HCT116 (cell line): Measurements from ENCODE around the gene SAMD14. TPM values are rescaled to one million over a fixed set of nuclear protein-coding genes. Genes with fewer than 3 reads are reported as not detected.

Experiments used
- ATAC-seq: fragments of 200-7000 bp; cut with Tn5 transposase; 2 replicates; pipeline ENCODE4 v1.9.1; 2020; ENCODE audit warnings: mild to moderate bottlenecking, moderate library complexity
- BruUV-seq: library from RNA; stranded (reverse); fragments of 400-500 nt; replicated peaks from 2 replicates; lab custom pipeline; 2021; lab: Mats Ljungman, UMichigan
- CTCF ChIA-PET: fragments of 300-600 bp; sonication (Branson Sonifier 250); formaldehyde crosslinking; loops from one replicate; lab custom pipeline; 2021; ENCODE audit warnings: antibody characterized with exemption; lab: Charles Lee
- POLR2A ChIA-PET: fragments of 300-600, 350-600 bp; sonication (Branson Sonifier 250); formaldehyde crosslinking; loops from one replicate; lab custom pipeline; 2021; ENCODE audit warnings: antibody characterized with exemption; lab: Charles Lee
- RAD21 ChIA-PET, 2 experiments: fragments of 300-600 bp; sonication (Branson Sonifier 250); formaldehyde crosslinking; loops; one replicate each; lab custom pipeline; 2023; ENCODE audit warnings: low total read pairs in 2 of 2; ENCODE audit not compliant: uncharacterized antibody in 2 of 2, unreplicated experiment in 2 of 2, low non-redundant PET in 1 of 2; lab: Charles Lee
- DNase-seq: peaks from one replicate; pipeline ENCODE4 v3.0.0-alpha.2; 2010; ENCODE audit warnings: low read depth, low spot score
- H2AFZ ChIP-seq: fragments of 200-600 bp; shearing (Covaris generic), sonication (generic); 2 replicates; pipeline ENCODE4 v1.6.1; 2017; ENCODE audit warnings: low read depth, mixed run types, mixed read lengths, antibody characterized with exemption, low read length; ENCODE audit not compliant: poor library complexity, severe bottlenecking
- H3K27ac ChIP-seq: 2 replicates; pipeline ENCODE4 v1.5.1; 2012; ENCODE audit warnings: low read depth, low read length
- H3K27me3 ChIP-seq: fragments of 200-600 bp; sonication (generic); 2 replicates; pipeline ENCODE4 v1.6.1; 2016; ENCODE audit warnings: mixed run types, low read length, mixed read lengths; ENCODE audit not compliant: insufficient read depth
- H3K36me3 ChIP-seq, 2 experiments: fragments of 200-500 bp in 1 of 2; fragments of 200-600 bp in 1 of 2; sonication (Bioruptor generic) in 1 of 2; sonication (generic) in 1 of 2; 2 replicates each; pipeline versions ENCODE4 v1.5.1 to v1.6.1; 2014 to 2016; ENCODE audit warnings: low read length in 2 of 2, inconsistent platforms in 1 of 2, mixed read lengths in 1 of 2, mixed run types in 1 of 2; ENCODE audit not compliant: insufficient read depth in 2 of 2, control insufficient read depth in 1 of 2
- H3K4me1 ChIP-seq, 2 experiments: fragments of 200-600 bp in 1 of 2; sonication (generic) in 1 of 2; 2 replicates each; pipeline versions ENCODE4 v1.5.1 to v1.6.1; 2012 to 2017; ENCODE audit warnings: low read length in 2 of 2, inconsistent platforms in 1 of 2, mild to moderate bottlenecking in 1 of 2, mixed read lengths in 1 of 2, mixed run types in 1 of 2, moderate library complexity in 1 of 2; ENCODE audit not compliant: insufficient read depth in 2 of 2, control insufficient read depth in 1 of 2
- H3K4me2 ChIP-seq: fragments of 200-600 bp; sonication (generic); 2 replicates; pipeline ENCODE4 v1.6.1; 2017; ENCODE audit warnings: mixed run types, low read length, mixed read lengths
- H3K4me3 ChIP-seq, 2 experiments: fragments of 200-600 bp in 1 of 2; sonication (generic) in 1 of 2; replicated peaks in 1 of 2; 2 replicates each; pipeline ENCODE4 v1.5.1; 2011 to 2016; ENCODE audit warnings: low read length in 2 of 2, control low read depth in 1 of 2, low read depth in 1 of 2, mild to moderate bottlenecking in 1 of 2, mixed read lengths in 1 of 2, mixed run types in 1 of 2
- H3K79me2 ChIP-seq: fragments of 200-600 bp; sonication (generic); 2 replicates; pipeline ENCODE4 v1.6.1; 2017; ENCODE audit warnings: mild to moderate bottlenecking, mixed run types, low read length, moderate library complexity, mixed read lengths; ENCODE audit not compliant: insufficient read depth
- H3K9ac ChIP-seq: fragments of 200-600 bp; sonication (generic); 2 replicates; pipeline ENCODE4 v1.6.1; 2016; ENCODE audit warnings: low read length, mixed read lengths
- H3K9me2 ChIP-seq: fragments of 200-600 bp; sonication (generic), shearing (Covaris generic); 2 replicates; pipeline ENCODE4 v1.6.1; 2017; ENCODE audit warnings: mixed run types, mild to moderate bottlenecking, moderate library complexity; ENCODE audit not compliant: insufficient read depth
- H3K9me3 ChIP-seq, 2 experiments: fragments of 200-500 bp in 1 of 2; fragments of 200-600 bp in 1 of 2; sonication (Bioruptor generic) in 1 of 2; sonication (generic) in 1 of 2; 2 replicates each; pipeline ENCODE4 v1.6.1; 2014 to 2017; ENCODE audit warnings: low read length in 2 of 2, mixed read lengths in 2 of 2, inconsistent platforms in 1 of 2, low read depth in 1 of 2, mild to moderate bottlenecking in 1 of 2, mixed run types in 1 of 2, moderate library complexity in 1 of 2; ENCODE audit not compliant: control insufficient read depth in 1 of 2, insufficient read depth in 1 of 2
- H4K20me1 ChIP-seq: fragments of 200-600 bp; sonication (generic), shearing (Covaris generic); 2 replicates; pipeline ENCODE4 v1.6.1; 2017; ENCODE audit warnings: mixed run types, mild to moderate bottlenecking, moderate library complexity; ENCODE audit not compliant: insufficient read depth
- CEBPB ChIP-seq: IDR thresholded peaks from 2 replicates; pipeline ENCODE4 v1.6.1; 2012; ENCODE audit warnings: low read depth
- EZH2 ChIP-seq: fragments of 200-600 bp; sonication (generic); IDR thresholded peaks from 2 replicates; pipeline ENCODE4 v1.6.1; 2017; ENCODE audit warnings: antibody characterized with exemption, mixed run types
- EZH2phosphoT487 ChIP-seq: fragments of 200-600 bp; IDR thresholded peaks from 2 replicates; pipeline ENCODE4 v1.6.1; 2018; ENCODE audit warnings: antibody characterized with exemption, borderline replicate concordance
- JUND ChIP-seq: IDR thresholded peaks from 2 replicates; pipeline ENCODE4 v1.6.1; 2012
- MAX ChIP-seq: IDR thresholded peaks from 2 replicates; pipeline ENCODE4 v1.6.1; 2012
- POLR2A ChIP-seq: IDR thresholded peaks from 2 replicates; pipeline ENCODE4 v1.7.0; 2011; ENCODE audit warnings: borderline replicate concordance; ENCODE audit not compliant: insufficient read depth, insufficient read length; ENCODE audit errors: extremely low read depth
- POLR2AphosphoS5 ChIP-seq: IDR thresholded peaks from 2 replicates; pipeline ENCODE4 v1.6.1; 2011; ENCODE audit warnings: mild to moderate bottlenecking, low read depth, low read length, moderate library complexity
- RAD21 ChIP-seq: IDR thresholded peaks from 2 replicates; pipeline ENCODE4 v1.6.1; 2012; ENCODE audit warnings: low read depth, mild to moderate bottlenecking
- YY1 ChIP-seq: IDR thresholded peaks from 2 replicates; pipeline ENCODE4 v1.6.1; 2011; ENCODE audit warnings: low read length, low read depth, moderate library complexity, mild to moderate bottlenecking; ENCODE audit not compliant: insufficient replicate concordance; ENCODE audit errors: extremely low read depth
- ZBTB33 ChIP-seq: IDR thresholded peaks from 2 replicates; pipeline ENCODE4 v1.6.1; 2011; ENCODE audit warnings: mild to moderate bottlenecking, low read length, moderate library complexity; ENCODE audit not compliant: insufficient replicate concordance; ENCODE audit errors: extremely low read depth
- intact Hi-C: fragments of 100-400 bp; cut with micrococcal nuclease; formaldehyde crosslinking; loops from 2 replicates; pipeline ENCODE4 v1.10.0; 2022
- total RNA-seq: library from RNA; stranded (reverse); gene quantifications from one replicate; pipeline ENCODE4 v1.2.1, GENCODE V29; 2021; ENCODE audit not compliant: unreplicated experiment

The SAMD14 gene
- total RNA-seq, 1 experiment from 2014 or later, result 1.5 TPM

GRCh38 chr17:50100921-50101345 is 29.0 kb downstream of the SAMD14 start:
- H3K27ac ChIP-seq, result peak overlapping the region; percentile 38; the same call in 1 of the 2 replicates
- DNase-seq, result no peak
- CTCF ChIA-PET, result interaction anchor here (1.2 to 1.7 kb wide), 2 partner anchors 14 to 77 kb away, joined by 4 to 7 read pairs; no protein-coding TSS in a partner anchor

More at GRCh38 chr17:50100921-50101345, 29.0 kb downstream of the SAMD14 start:
- 0 out of 2 replicates have a peak, but pooled peaks cover under 1% of the 10 kb centered on the region for H3K79me2 ChIP-seq
- intact Hi-C loops, result no loop called here
- ATAC-seq, result peak; percentile 29
- ChIA-PET POLR2A (no interaction called here), RAD21 (no interaction called here)
- H3K9me3 ChIP-seq, result no peaks in the 10 kb centered on the region
- H4K20me1 ChIP-seq, result no peaks in the 10 kb centered on the region
- peaks cover 37 to 38% of the 10 kb centered on the region in 2 experiments for H3K4me1 ChIP-seq
- no peaks in the 10 kb centered on the region for H3K27me3 ChIP-seq
- no peak overlapping the region for H3K9ac ChIP-seq
- H3K4me3 ChIP-seq, result no peak overlapping the region
- BruUV-seq, result no TSS peak
- TF ChIP-seq RAD21 (no peak), JUND (no peak), EZH2phosphoT487 (no peak), YY1 (no peak), POLR2AphosphoS5 (no peak), EZH2 (no peak), MAX (no peak), POLR2A (no peak), CEBPB (no peak), ZBTB33 (no peak)
- TF ChIP-seq, all 23 proteins: peak for 0
- H2AFZ ChIP-seq, result no peak overlapping the region
- H3K36me3 ChIP-seq, result peaks cover 0 to 7% of the 10 kb centered on the region in 2 experiments; a peak in 2 of 4 replicates
- no peaks in the 10 kb centered on the region for H3K9me2 ChIP-seq
- H3K4me2 ChIP-seq, result peak overlapping the region; percentile 42
